GM12801 (cell line): Measurements from ENCODE around the gene LRRC45.

ENCODE experiments used
- TF ChIP-seq, protein P1 (sequence below): IDR thresholded peaks from one replicate; pipeline ENCODE4 v1.5.1; 2011; ENCODE audit warnings: control low read depth; ENCODE audit not compliant: insufficient read length; ENCODE audit errors: extremely low read depth

The LRRC45 gene

DNA sequence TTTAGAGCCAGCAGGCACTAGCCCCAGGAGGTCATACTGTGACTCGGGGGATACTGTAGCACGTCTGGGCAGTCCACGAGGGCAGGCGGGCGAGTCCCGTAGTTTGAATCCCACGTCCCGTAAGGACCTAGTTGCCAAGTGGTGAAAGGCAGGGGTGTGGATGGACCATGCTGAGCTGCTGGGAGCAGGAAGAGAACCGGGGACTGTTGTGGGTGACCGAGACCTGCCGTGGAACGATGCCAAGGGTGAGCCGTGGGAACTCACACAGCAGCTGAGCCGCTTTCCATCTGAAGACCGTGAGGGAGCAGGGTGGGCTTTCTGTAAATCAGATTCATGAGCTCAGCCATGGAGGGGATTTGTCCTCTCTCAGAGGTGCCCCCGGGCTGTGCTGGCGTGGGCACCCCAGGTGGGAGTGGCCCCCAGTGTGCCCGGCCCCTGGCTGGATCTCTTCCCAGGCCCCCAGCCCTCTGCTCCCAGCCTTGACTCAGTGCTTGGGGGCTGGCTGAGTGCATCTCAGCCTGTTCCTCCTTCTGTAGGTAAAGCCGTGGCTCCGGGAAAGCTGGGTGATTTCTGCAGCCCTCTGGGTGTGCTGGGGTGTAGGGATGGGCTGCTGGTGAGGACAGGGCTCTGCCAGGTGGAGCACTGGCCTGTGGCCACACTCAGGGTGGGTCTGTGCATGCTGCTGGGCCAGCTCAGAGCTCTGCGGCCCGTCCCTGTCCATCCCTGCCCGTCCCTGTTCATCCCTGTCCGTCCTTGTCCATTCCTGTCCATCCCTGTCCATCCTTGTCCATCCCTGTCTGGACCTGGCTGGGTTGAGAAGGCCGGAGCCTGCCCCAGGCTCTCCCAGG lies 32.0 kb upstream of the LRRC45 start:
- TF ChIP-seq, protein P1, sequence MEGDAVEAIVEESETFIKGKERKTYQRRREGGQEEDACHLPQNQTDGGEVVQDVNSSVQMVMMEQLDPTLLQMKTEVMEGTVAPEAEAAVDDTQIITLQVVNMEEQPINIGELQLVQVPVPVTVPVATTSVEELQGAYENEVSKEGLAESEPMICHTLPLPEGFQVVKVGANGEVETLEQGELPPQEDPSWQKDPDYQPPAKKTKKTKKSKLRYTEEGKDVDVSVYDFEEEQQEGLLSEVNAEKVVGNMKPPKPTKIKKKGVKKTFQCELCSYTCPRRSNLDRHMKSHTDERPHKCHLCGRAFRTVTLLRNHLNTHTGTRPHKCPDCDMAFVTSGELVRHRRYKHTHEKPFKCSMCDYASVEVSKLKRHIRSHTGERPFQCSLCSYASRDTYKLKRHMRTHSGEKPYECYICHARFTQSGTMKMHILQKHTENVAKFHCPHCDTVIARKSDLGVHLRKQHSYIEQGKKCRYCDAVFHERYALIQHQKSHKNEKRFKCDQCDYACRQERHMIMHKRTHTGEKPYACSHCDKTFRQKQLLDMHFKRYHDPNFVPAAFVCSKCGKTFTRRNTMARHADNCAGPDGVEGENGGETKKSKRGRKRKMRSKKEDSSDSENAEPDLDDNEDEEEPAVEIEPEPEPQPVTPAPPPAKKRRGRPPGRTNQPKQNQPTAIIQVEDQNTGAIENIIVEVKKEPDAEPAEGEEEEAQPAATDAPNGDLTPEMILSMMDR, result no peak

DNA sequence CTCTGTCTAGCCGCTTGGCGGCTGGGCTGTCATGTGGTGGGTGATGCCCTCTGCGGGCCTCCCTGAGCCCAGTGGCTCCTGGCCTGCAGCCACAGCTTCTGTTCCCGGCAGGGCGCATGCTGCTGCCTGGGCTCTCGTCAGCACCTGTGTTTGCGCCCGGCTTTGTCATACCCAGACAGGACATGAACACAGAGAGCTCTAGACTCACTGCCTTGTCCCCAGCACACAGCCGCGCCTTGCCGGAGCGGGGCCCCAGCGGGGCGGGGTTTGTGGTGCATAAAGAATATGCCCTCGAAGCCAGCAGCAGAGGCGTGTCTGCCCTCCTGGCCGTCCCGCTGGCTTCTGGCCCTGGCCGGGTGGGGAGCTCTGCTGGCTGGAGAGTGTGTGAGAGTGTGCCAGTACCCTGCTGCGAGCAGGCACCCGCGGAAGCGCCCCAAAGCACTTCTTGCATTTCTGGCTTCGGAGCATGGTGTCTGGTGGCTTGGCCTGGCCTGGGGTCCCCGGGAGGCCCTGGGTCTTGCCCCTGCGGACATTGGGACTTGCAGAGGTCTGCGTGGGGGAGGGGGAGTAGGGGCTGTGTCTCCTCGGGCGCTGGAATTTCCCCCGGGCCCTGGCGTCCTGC lies 31.3 kb upstream of the LRRC45 start:
- TF ChIP-seq, protein P1, result no peak

DNA sequence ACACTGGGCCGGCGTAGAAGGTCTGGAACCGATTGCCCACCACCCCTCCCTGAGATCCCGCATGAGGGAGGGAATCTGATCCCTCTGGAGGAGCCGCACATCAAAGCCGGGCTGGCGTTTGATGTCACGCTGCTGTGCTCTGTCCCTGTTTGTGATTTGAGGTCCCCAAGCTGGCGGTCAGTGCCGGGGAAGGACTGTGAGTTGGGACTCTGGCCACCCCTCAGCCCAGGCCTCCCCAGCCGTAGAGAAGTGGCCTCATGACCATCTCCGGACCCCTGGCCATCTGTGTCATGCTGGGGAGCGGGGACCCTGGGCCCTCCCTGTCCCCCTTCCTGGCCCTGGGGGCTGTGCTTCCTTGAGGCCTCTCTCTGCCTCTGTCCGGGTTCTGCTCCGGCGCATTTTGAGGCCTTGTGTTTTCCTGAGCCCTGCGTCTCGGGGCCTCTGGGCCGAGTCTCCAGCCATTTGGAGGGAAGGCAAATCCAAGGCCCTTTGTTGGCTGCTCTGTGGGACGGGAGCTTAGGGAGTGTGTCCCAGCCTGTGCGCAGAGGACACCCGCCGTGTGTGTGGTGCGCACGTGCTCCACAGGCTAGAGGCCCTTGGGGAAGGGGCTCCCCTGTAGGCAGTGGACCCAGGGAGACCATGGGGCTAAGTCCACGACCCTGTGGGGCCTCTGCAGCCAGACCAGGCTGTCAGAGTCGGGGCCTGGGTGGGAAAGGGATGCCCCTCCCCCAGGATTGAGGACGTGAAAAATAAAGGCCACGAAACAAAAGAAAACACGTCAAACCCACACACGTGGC lies 30.6 kb upstream of the LRRC45 start:
- TF ChIP-seq, protein P1, result no peak

DNA sequence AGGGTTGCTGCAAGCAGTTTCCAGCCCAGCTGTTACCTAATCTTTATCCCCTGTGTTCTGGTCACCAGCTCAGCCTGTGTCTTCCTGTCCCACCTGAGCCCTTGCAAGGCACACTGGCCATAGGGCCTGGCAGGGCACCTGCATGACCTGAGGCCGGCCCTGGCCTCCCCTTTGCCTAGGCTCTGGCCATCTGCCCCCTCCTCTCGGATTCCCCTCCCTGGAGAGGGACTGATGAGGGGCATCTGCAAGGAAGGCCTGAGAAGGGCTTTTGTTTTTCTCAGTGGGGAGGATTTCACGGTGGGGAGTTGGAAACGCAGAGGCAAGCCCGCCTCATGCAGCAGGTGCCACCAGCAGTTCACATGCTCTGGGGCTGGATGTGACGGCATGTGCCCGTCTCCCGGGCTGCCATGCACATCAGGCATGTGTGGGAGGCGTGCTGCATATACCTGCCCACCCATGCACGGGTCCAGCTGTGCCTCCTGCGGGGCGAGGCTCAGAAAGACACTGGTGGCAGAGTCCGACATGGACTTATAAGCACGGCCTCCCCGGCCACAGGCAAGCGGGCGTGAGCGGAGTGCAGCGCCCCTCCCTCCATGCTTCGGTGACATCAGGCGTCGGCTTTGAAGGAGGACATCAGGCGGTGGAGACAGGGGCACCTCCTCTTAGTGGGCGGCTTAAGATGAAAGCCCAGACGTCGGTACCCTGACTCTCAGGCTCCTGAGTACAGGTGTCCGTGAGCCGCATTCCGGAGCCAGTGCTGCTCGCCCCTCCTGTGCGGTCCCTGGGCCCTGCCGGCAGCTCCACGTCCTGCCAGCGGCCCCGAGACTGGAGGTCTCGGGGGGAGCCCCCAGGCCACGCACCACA lies 29.1 kb upstream of the LRRC45 start:
- TF ChIP-seq, protein P1, result no peak

DNA sequence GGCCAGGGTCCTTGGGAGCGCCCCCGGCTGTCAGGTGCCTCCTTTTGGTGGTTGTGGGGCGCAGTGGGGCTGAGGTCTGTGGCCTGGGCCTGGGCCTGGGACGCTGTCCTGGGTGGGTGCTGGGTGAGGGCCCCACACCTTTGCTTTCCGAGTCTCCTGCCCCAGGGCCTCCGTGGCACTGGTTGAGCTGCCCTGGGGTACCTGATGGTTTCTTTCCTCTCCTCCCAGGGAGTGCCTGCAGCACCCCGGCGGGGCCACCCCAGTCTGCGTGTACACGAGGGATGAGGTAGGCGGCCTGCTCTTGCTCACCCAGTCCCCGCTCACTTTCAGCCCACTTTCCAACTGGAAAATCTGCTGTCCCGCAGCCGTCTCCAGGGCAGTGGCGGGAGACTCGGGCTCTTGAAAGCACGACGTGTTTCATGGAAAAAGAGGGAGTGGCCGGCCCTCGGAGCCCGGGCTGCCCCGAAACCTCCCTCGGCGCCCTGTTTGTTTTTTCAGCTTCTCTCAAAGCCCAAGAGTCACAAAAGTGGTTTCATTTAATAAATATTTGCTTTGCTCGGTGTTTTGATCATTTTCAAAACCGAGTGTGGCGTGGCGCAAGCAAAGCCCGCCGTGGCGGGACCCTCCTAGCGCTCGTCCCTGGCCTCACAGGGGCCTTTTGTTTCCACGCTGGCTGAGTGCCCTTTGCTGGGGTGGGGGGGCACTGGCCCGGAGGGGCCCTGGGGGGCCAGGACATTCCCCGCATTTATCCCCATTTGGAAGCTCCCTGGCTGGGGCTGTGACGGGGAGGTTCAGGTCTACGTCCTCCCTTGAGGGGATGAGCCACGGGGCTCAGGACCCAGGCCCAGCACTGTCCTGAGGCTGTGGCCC lies 28.3 kb upstream of the LRRC45 start:
- TF ChIP-seq, protein P1, result no peak

DNA sequence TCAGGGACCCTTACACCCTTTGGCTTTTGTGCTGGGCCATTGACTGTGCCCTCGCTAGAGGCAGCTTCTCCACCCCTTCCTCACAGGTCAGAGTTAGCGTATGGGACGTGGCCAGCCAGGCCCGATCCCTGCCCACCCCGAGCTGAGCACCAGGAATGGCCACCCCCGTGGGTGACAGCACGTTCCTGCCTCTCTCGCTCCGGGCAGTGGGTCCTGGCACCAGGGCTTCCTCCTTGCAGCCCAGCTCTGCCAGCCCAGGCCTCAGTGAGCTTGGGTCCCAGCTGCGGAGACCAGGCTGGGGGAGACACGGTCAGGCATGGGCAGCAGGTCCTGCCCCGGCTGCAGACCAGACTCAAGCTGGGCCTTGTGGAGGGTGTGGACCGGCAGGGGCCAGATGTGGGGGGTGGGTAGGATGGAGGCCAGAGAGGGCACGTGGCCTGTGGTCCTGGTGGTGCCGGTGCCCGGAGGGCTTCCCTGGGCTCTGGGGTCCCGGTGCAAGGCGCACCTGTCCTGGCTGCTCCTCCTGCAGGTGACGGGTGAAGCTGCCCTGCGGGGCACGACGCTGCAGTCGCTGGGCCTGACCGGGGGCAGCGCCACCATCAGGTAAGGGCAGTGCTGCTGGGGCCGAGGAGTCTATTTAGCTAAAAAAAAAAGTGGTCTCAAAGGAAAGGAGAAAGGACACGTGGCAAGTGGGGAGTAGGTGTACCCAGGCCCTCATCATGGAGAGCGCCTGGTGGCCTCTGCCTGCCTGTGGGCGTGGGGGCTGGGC lies 27.5 kb upstream of the LRRC45 start:
- TF ChIP-seq, protein P1, result no peak
